Hippocampal formation (tissue), 2 donors: ENCODE measurements around the gene DIPK2B.
A peak's percentile ranks its signal among the peaks of the same experiment; 100 is the strongest.

Experiments
- DNase-seq, 2 donors: peaks; one replicate each; lab custom pipeline; 2025; lab: John Stamatoyannopoulos, UW

DIPK2B gene, protein sequence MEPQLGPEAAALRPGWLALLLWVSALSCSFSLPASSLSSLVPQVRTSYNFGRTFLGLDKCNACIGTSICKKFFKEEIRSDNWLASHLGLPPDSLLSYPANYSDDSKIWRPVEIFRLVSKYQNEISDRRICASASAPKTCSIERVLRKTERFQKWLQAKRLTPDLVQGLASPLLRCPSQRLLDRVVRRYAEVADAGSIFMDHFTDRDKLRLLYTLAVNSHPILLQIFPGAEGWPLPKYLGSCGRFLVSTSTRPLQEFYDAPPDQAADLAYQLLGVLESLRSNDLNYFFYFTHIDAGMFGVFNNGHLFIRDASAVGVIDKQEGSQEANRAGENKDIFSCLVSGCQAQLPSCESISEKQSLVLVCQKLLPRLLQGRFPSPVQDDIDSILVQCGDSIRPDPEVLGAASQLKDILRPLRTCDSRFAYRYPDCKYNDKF

GRCh38 chrX:45200741-45201234, at the start of gene DIPK2B:
Gene DIPK2B (minus strand): TSS chrX:45200876. CDS start chrX:45200826, 50 bp downstream.
- DNase-seq, result no peak

DNA sequence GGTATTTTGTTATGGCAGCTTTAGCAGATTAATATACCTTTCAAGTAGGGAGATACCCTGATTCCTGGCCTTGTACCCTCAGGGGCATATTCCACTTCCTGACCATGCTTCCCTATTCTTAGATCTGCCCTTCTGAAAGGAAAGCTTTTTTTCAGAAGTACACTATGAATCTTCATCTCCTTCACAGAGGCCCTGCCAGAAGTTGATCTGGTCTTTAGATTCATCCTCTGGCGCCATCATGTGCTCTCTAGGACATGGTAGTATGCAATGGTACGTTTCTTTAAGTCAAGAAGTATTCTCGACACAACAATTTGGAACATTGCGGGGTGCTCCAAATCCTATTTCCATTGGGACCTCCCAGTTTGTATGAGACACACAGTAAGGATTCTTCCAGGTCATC, 39.6 kb upstream of the DIPK2B start:
- DNase-seq, result no peak

DNA sequence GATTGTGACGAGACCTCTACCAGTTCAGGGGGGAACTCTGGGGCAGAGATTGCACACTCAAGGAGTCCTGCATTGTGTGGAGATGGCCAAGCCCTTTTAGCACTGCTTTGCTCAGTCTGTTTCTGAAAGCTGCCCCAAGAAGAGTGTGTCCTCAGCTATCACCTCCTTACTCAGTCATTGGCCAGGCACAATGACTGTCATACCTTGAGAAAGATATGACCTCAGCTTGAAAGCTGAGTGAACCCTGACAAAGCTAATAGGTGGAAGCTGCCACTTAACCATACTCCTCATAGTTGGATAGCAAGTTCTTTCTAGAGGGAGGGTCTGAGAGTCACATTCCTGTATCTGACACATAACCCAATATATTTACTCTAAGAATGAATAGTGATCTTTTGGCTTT, 37.8 kb upstream of the DIPK2B start:
- DNase-seq, result no peak

DNA sequence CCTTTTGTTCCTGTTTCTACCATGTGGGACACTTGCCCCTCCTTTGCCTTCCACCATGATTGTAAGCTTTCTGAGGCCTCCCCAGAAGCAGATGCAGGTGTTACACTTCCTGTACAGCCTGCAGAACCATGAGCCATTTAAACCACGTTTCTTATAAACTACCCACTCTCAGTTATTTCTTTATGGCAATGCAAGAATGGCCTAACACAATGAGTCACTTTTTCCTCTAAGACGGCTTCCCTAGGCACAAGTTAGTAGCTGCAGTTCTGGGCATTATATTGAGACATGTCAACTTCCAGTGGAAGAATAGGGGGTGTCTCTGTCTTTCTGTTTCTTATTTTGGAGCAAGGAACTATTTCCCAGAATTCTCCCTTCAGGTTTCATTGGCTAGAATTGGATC, 32.9 kb upstream of the DIPK2B start:
- no peak for DNase-seq

GRCh38 chrX:45232139-45232538, 31.5 kb upstream of the DIPK2B start:
- DNase-seq, result no peak

- DNase-seq, result no peak
Observed at GRCh38 chrX:45230410-45230809, 29.7 kb upstream of the DIPK2B start.

GRCh38 chrX:45229348-45229747, 28.7 kb upstream of the DIPK2B start:
- no peak for DNase-seq

GRCh38 chrX:45228126-45228525, 27.4 kb upstream of the DIPK2B start:
- DNase-seq, result no peak

DNA sequence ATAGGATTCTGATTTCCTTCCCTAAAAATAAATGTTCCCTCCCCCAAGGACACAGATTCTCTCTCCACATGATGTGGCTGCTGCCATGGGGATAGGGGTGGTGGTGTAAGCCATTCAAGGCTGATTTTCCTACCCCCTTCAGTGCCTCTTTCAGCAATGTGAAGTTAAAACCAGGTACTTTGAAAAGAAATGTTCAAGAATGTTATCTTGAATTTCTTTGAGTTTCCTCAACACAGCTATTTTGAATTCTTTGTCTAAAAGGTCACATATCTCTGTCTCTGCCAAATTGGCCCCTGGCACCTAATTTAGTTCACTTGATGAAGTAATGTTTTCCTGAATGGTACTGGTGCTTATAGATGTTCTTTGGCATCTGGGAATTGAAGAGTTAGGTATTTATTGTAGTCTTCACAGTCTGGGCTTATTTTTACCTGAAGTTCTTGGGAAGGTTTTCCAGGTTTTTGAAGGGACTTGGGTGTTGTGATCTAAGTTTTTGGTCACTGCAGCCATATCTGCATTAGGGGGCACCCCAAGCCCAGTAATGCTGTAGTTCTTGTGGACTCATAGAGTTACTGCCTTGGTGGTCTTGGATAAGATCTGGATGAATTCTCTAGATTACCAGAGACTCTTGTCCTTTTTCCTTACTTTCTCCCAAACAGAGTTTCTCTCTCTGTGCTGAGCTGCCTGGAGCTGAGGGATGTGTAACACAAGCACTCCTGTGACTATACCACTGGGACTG, 7.6 kb upstream of the DIPK2B start:
- no peak for DNase-seq

DNA sequence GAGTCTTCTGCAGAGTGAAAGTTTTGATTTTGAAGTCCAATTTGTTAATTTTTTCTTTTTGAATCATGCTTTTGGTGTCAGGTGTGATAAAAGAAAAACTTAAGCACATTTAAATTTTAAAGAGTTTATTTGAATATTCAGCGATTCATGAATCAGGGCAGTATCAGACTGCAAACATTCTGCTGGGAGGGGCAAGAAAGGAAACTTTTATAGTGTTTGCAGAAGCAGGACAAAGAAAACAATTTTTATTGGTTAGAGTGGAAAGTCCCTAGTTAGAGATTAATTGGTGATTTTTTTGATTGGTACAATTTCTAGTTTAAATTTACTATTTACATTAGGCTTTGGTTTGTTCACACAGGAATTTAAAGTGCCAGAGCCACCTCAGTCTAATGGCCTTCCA, 1.5 kb upstream of the DIPK2B start:
- no peak for DNase-seq

GRCh38 chrX:45198706-45199105, 2.0 kb downstream of the DIPK2B start:
- DNase-seq, result no peak

GRCh38 chrX:45198301-45198700, 2.4 kb downstream of the DIPK2B start:
- no peak for DNase-seq

- DNase-seq, result no peak
Observed at GRCh38 chrX:45196701-45197100, 4.0 kb downstream of the DIPK2B start.

DNA sequence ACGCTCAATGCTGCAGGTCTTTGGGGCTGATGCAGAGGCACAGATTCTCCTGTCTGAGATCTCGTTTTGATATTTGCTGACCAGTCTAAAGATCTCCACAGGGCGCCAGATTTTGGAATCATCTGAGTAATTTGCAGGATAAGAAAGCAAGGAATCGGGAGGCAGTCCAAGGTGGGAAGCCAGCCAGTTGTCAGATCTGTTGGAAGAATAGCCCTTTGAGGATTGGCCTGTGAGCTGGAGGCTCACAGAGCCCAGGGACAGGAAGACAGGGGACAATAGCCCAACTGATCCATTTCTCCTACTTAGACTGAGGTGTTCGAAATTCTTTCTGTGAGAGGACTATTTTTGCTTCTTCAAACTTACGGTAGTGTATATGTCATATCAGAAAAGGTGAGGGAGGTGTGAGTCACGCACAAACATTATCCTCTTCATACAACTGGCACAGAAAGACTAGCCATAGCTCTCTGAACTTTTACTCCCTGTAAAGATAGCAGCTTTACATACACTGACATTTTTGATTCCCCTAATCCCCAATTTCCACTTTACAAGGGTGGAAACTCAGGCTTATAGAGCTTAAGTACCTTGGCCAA, 8.8 kb downstream of the DIPK2B start:
- DNase-seq, result peak; percentile 52 to 57

DNA sequence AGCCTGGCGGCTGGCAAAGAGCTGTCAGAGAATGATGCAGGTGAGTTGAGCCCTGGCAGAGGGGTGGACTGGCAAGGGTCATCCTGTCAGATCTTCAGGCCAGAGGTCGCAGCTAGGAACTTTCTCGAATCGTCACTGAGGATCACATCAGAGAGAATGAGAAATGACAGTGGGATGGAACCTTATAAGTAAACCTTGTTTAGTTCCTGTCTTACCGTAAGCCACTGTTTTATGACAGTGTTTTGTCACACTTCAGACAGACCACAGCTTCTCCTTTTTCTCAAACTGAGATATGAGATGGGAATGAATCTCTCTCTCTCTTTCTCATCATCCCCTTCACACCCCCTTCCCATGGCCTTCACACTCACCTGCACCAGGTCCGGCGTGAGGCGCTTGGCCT, 9.3 kb downstream of the DIPK2B start:
- DNase-seq, result no peak

DNA sequence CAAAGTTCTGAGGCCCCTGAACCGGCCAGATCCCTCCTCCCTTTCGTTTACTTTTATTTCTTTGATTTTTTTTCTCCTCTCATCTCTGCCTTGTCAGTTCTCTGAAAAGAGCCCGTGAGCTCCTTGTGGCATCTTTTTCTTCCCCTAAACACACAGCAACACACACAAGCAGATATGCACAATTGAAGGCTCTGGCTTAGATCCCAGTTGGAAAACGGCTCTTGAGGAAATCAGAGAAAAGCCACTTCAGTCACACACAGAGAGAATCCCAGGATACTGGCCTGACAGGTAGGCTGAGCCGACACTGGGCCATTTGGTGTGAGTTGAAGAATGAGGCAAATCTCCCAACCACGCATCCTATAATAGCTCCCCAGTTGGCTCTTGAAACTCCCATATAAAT, 12.9 kb downstream of the DIPK2B start:
- peak in 1 of 2 donors; percentile 30 for DNase-seq

DNA sequence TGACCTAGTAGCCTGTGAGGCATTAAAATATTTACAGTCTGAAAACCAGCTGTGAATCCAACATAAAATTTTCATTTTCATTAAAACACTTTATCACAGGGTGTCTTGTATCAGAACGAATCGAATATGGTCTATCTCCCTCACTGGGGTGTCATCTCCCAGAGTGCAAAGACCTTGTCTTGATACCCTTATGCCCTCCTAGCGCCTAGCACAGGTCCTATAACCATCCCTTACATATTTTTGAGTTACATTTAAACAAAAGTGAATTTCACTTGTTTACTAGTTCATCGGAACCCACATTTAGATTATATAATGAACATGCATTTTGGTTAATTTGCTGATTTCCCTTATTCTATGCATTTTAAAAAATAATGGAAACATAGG, 14.0 kb downstream of the DIPK2B start:
- no peak for DNase-seq

- no peak for DNase-seq
Observed at GRCh38 chrX:45184211-45184610, 16.5 kb downstream of the DIPK2B start.

GRCh38 chrX:45172890-45173289, 27.8 kb downstream of the DIPK2B start:
- DNase-seq, result no peak

DNA sequence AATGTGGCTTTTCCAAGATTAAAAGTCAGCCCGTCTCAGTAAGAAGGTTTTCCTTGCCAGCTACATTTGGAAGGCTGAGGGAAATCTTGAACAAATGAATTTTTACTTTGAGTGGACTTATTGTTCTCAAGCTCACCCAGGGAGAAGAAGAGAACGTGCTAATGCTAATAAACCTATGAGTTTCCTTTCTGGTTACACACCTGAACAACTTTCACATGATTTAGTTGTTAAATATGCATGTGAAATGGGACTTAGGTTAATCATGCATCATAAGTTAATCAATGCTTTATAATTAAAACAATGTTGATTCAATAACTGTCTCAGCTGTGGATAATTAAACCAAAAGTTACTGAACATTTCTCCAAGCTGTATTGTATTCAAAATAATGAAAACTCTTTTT, 33.9 kb downstream of the DIPK2B start:
- DNase-seq, result no peak

- DNase-seq, result no peak
Observed at GRCh38 chrX:45165726-45166125, 35.0 kb downstream of the DIPK2B start.

DNA sequence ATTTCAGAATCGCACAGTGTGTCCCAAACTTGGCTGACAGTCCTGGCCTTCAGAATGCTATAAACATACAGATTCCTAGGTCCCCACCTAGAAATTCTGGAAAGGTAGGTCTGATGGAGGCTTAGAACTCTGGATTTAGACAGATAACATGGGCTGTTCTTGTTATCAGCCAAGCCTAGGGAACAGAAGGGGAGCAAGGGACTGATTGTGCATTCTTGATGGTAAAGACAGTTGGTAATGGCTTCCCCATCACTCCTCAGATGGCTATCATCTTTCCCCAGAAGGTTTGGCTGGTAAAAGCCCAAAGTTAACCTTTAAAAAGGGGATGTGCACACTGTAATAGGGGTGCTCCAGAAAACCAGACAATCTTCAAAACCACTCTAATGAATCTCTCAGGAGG, 35.7 kb downstream of the DIPK2B start:
- DNase-seq, result no peak
